SW 1271 (cell line): ENCODE measurements around the gene NINJ2.
"Not testable (repeated sequence)": the region's sequence is repeated elsewhere in the genome, so short reads cannot be mapped to it uniquely, and the experiment has no call there.

Source experiments
- DNase-seq, 2 experiments: peaks; one replicate each; lab custom pipeline; 2025; lab: John Stamatoyannopoulos, UW

Gene NINJ2

GRCh38 chr12:641321-641720 lies 21.9 kb downstream of the NINJ2 start:
- DNase-seq, result not testable (repeated sequence)

GRCh38 chr12:640773-641172 lies 22.5 kb downstream of the NINJ2 start:
- DNase-seq, result no peak

GRCh38 chr12:639988-640387 lies 23.3 kb downstream of the NINJ2 start:
- no peak for DNase-seq

GRCh38 chr12:639566-639965 lies 23.7 kb downstream of the NINJ2 start:
- DNase-seq, result no peak

- no peak for DNase-seq
Measured at GRCh38 chr12:638953-639557, 24.2 kb downstream of the NINJ2 start.

DNA sequence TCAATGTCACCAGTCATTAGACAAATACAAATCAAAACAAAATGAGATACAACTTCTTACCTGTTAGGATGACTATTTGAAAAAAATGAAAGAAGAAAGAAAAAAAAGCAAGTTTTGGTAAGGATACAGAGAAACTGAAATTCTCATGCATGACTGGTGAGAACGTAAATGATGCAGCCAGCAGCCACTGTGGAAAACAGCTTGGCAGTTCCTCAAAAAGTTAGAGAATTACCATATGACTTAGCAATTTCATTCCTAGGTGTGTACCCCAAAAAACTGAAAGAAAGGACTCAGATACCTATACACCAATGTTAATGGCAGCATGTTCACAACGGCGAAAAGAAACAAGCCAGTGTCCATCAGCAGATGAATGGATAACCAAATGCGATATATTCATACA lies 26.6 kb downstream of the NINJ2 start:
- no peak for DNase-seq

- DNase-seq, result no peak
Measured at GRCh38 chr12:633731-634130, 29.5 kb downstream of the NINJ2 start.

- peak in 1 of 2 experiments; percentile 73 for DNase-seq
Measured at GRCh38 chr12:632102-632696, 31.0 kb downstream of the NINJ2 start.

DNA sequence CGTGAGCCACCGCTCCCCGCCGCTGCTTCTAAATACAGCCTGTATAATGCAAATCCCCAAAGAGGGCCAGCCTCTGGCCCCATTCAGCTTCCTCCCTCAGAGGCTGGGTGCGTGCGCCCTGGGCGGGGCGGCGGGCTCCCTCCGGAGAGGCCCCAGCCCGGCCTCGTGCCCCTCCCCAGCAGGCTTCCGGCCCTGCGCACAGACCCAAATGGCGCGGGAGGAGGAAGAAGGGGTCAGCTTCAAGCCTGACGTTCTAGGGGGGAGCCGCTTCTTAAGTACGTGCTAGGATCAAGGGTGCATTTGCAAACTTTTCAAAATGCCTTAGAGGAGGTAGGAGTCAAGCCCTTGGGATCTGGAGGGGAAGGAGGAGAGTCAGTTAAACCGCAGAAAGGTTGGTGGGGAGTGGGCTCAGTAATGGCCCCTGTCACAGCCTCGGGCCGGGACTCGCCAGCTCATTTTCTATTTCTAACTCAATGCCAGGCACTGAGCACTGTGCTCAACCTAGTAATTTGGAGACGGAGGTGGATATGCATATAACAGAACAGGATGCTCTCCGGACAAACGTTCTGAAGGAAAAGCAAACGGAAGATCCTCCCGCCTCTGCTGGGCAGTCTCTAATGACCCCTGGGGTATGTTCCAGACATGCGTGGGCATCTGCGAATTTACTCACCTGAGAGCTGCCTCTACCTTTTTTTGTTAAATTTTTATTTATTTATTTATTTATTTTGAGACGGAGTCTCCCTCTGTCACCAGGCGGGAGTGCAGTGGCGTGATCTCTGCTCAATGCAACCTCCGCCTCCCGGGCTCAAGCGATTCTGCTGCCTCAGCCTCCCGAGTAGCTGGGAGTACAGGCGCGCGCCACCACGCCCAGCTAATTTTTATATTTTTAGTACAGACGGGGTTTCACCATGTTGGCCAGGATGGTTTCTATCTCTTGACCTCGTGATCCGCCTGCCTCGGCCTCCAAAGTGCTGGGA lies 32.3 kb downstream of the NINJ2 start:
- DNase-seq, result no peak

DNA sequence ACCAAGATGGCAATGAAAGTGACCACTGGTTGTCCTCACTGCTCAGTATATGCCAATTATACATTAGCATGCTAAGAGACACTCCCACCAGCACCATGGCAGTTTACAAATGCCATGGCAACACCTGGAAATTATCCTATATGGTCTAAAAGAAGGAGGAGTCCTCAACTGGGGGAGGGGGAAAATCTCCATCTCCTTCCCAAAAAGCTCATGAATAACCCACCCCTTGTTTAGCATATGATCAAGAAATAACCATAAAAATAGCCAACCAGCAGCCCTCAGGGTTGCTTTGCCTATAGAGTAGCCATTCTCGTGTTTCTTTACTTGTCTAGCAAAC lies 34.5 kb downstream of the NINJ2 start:
- not testable (repeated sequence) for DNase-seq

DNA sequence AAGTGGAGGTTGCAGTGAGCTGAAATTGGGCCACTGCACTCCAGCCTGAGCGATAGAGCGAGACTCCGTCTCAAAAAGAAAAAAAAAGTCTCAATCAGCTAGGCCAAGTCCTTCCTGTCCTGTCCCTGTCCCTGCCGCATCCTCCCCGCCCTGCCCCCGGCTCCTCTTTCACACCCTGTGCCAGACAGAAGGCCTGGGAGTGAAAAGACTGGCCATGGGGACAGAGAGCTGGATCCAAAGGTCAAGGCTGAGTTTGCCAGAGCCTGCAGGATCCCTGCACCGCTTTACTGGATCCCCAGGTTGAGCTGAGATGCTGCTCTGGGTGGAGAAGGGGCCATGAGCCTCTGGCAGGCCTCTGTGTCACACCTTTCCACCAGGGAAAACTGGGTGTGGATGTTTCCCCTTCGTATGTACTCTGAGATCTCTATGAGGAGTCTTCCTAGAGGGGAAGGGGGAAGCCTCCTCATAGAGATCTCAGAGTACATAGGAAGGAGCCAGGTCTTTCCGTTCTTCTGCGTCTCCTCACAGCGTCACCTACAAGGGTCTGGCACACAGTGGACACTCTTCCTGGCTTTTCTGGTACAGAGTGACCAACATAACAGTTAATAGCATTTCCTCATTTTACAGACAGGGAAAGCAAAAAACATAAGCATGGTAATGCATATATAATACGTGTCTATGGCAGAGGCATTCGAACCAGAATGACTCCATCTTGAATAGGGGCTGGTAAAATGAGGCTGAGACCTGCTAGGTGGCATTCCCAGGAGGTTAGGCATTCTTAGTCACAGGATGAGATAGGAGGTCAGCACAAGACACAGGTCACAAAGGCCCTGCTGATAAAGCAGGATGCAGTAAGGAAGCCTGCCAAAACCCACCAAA lies 35.1 kb downstream of the NINJ2 start:
- no peak for DNase-seq

GRCh38 chr12:627285-627684 lies 36.0 kb downstream of the NINJ2 start:
- DNase-seq, result no peak

- DNase-seq, result no peak
Measured at GRCh38 chr12:625998-626397, 37.2 kb downstream of the NINJ2 start.

- no peak for DNase-seq
Measured at GRCh38 chr12:623865-624372, 39.3 kb downstream of the NINJ2 start.

DNA sequence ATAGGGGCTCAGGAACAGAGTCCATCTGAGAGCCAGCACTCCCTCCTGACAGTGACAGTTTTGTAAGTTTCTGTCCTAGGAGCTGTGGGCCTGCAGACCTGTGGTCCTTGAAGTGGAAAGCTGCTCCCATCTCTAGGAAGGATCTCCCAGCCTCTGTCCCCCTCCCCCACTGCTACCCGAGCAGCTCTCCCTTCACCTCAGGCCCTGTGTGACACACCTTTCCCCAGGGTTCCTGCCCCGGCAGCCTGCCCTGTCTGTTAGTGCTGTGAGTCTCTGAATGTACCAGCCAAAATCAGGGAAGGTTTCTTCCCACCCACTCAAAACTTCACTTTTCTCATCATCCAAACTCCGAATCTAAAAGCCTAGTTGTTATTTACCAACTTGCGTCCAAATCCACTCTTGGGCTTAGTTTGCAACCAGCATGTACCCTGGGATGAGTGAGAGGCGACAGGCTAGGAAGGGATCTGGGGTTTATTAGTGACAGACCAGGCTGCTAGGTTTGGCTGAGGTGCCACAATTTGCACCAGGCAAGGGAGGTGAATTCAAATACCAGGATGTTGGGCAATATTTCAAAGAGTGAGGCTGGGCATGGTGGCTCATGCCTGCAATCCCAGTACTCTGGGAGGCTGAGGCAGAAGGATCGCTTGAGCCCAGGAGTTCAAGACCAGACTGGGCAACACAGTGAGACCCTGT lies 39.9 kb downstream of the NINJ2 start:
- DNase-seq, result no peak

DNA sequence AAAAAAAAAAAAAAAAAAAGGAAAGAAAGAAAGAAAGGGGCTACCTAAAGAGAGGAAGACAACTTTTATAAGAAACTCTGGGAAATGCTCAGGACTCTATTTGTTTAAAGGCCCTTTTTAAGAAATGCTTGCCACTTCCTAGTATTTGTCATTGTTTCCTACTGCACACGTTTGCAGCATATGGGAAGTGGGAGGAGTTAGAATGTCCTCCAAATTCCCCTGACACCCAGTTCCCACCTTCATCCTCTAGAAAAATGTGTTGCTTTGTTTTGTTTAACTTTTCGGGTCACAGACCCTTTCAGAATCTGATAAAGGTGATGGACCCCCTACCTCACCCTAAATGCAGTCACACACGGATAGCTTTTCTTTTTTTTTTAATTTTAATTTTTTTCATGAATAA lies 40.8 kb downstream of the NINJ2 start:
- DNase-seq, result no peak

- DNase-seq, result no peak
Measured at GRCh38 chr12:619346-619745, 43.9 kb downstream of the NINJ2 start.

DNA sequence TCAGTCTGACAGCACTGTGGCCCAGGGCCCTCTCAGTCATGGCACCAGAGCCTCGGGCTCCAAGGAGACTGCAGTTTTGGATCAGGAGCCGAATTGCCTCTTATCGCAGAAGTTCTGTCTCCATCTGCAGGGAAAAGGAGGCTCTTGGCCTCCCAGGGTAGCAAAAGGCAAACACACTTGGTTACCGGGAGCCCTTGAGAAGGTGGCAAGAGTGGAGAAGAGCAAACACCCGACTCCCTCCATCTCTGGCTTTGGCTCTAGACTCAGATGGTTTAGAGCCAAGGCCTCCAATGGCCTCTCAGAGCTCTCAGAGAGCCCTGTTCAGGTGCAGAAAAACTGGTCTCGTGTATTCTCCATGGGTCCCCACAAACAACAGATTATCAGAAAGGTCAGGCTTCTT lies 44.6 kb downstream of the NINJ2 start:
- DNase-seq, result no peak

GRCh38 chr12:617304-617915 lies 45.8 kb downstream of the NINJ2 start:
- DNase-seq, result no peak

- no peak for DNase-seq
Measured at GRCh38 chr12:615620-616019, 47.6 kb downstream of the NINJ2 start.
